Measurements from ENCODE around the gene NEK8. TPM values are rescaled to one million over a fixed set of nuclear protein-coding genes. Genes with fewer than 3 reads are reported as not detected.

Gene NEK8
- total RNA-seq, 2 experiments from 2014 or later: 3.6 to 3.9 TPM

DNA sequence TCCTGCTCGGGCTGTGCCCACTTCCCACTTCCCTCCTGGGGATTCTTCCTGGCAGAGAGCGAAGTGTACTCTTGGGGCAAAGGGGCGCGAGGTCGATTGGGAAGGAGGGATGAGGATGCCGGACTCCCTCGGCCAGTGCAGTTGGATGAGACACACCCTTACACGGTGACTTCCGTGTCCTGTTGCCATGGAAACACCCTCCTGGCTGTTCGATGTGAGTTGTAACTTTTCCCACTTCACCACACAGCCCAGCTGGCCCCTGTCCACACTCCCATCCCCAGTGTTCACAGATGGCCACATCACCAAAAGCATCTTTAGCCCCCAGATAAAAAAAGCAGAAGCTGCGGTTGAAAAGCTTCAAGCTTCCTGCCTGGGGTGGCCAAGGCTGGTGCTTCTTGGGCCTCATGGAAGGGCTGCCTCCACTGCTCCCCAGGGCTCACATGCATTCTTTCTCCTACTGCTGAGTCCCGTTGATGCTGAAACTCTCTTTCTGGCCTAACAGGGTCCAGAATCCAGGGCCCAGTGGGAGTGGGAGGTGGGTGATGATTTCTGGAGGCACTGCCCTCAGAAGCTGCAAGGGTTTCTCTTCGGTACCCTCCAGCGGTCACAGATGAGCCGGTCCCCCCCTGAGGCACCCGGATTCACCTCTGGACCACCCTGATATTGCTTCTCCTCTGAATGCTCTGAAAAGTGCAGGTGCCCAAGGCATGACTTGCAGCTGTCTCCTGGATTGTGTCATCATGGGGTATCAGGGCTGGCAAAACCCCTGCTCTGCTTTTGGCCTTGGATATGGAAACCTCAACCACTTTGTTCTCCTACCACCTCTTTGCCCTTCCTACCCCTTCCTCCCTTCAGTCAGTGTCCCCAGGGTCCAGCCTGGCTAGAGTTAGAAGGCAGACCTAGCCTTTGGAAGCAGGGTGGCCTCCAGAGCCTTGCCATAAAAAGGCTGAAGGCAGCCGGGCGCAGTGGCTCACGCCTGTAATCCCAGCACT, 13.1 kb downstream of the NEK8 start:
- ATAC-seq (no peak), DNase-seq (no peak)
- ChIA-PET CTCF (interaction anchor here (1.0 to 17.1 kb wide), 4 partner anchors 10 to 22 kb away, joined by 3 to 609 read pairs (median 20); partner anchors contain the start of genes NEK8 and TLCD1), POLR2A (interaction anchor here (1.0 to 20.7 kb wide), 2 partner anchors 11 to 17 kb away, joined by 4 to 480 read pairs; partner anchors contain the start of genes NEK8, RPL23A and TLCD1)
- peaks cover 39% of the 10 kb centered on the region for H3K4me1 Mint-ChIP-seq (ENCODE audit: low read depth)
- intact Hi-C loops (cut with micrococcal nuclease): no loop called here
- H3K36me3 Mint-ChIP-seq (ENCODE audit: low read depth): peaks cover 38% of the 10 kb centered on the region
- peak overlapping the region; percentile 9 for H3K27ac Mint-ChIP-seq
- peak overlapping the region; percentile 11 for H3K4me3 Mint-ChIP-seq
- TF ChIP-seq, protein P1, sequence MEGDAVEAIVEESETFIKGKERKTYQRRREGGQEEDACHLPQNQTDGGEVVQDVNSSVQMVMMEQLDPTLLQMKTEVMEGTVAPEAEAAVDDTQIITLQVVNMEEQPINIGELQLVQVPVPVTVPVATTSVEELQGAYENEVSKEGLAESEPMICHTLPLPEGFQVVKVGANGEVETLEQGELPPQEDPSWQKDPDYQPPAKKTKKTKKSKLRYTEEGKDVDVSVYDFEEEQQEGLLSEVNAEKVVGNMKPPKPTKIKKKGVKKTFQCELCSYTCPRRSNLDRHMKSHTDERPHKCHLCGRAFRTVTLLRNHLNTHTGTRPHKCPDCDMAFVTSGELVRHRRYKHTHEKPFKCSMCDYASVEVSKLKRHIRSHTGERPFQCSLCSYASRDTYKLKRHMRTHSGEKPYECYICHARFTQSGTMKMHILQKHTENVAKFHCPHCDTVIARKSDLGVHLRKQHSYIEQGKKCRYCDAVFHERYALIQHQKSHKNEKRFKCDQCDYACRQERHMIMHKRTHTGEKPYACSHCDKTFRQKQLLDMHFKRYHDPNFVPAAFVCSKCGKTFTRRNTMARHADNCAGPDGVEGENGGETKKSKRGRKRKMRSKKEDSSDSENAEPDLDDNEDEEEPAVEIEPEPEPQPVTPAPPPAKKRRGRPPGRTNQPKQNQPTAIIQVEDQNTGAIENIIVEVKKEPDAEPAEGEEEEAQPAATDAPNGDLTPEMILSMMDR (IDR thresholded peaks at IDR 0.05): no peak
- H3K9me3 Mint-ChIP-seq: peaks cover 2% of the 10 kb centered on the region
- no peaks in the 10 kb centered on the region for H3K27me3 Mint-ChIP-seq

- intact Hi-C loops (cut with micrococcal nuclease): no loop called here
- Mint-ChIP-seq H3K4me1 (ENCODE audit: low read depth) (peaks cover 43% of the 10 kb centered on the region), H3K27me3 (no peaks in the 10 kb centered on the region), H3K4me3 (peak within 1 kb of the TSS; percentile 91), H3K9me3 (peaks cover 2% of the 10 kb centered on the region), H3K27ac (peak within 1 kb of the TSS; percentile 90), H3K36me3 (ENCODE audit: low read depth) (peaks cover 46% of the 10 kb centered on the region)
- ChIA-PET POLR2A (interaction anchor here (0.9 to 20.7 kb wide), 4 partner anchors 9 to 33 kb away, joined by 3 to 480 read pairs (median 6); partner anchors contain the start of genes NEK8, RPL23A and TLCD1), CTCF (interaction anchor here (0.8 to 17.1 kb wide), 4 partner anchors 8 to 20 kb away, joined by 3 to 609 read pairs (median 20); partner anchors contain the start of genes NEK8 and TLCD1)
- DNase-seq (peak; percentile 90), ATAC-seq (peak; percentile 87)
- TF ChIP-seq, protein P1 (IDR thresholded peaks at IDR 0.05): no peak
These were observed 14.9 kb downstream of the NEK8 start, which contains the start of gene TRAF4 for GRCh38 chr17:28743243-28744103. Gene TRAF4, plus strand, starts transcription at chr17:28744011. Its CDS starts 102 bp downstream, at chr17:28744113.

DNA sequence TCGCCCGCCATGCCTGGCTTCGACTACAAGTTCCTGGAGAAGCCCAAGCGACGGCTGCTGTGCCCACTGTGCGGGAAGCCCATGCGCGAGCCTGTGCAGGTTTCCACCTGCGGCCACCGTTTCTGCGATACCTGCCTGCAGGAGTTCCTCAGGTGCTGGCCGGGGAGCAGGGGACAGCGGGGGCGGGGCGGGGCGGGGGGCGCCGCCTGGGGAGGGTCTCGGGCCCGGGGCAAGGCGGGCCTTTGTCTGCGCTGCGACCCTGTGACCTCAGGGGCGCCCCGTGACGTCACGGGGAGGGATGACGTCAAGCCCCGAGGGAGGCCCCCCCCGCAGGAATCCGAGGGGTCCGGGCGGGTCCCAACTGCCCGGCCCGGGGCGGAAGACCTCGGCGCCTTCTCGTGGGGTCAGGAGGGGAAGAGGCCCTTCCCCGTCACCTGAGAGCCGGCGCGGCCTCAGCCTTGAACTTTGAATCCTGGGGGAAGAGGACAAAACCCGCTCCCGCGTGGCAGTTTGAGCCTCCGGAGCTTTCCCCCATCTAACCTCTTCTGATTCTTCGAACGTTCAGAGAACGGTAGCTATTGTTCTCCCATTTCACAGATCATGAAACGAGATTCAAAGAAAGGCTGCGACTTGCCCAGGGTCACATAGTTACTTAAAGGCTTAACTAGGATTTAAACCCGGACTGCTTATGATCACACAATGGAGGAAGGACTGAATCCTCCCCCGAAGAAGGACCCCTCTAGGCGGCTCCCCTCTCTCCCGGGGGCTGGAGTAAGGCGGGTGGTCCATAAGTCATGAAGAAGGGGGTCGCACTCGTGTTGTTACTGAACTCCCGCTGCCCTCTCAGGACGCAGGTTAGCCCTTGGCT, 15.8 kb downstream of the NEK8 start:
- Mint-ChIP-seq H3K27ac (peak overlapping the region; percentile 90), H3K4me1 (ENCODE audit: low read depth) (peaks cover 42% of the 10 kb centered on the region), H3K9me3 (peaks cover 2% of the 10 kb centered on the region), H3K36me3 (ENCODE audit: low read depth) (peaks cover 48% of the 10 kb centered on the region), H3K4me3 (peak overlapping the region; percentile 91), H3K27me3 (no peaks in the 10 kb centered on the region)
- DNase-seq (peak; percentile 76), ATAC-seq (peak; percentile 32)
- TF ChIP-seq, protein P1 (IDR thresholded peaks at IDR 0.05): no peak
- intact Hi-C loops (cut with micrococcal nuclease): no loop called here
- ChIA-PET POLR2A (interaction anchor here (0.9 to 20.7 kb wide), 4 partner anchors 13 to 33 kb away, joined by 3 to 480 read pairs (median 7); partner anchors contain the start of genes NEK8, RPL23A and TLCD1), CTCF (interaction anchor here (1.0 to 17.1 kb wide), 4 partner anchors 9 to 209 kb away, joined by 3 to 609 read pairs (median 20); partner anchors contain the start of genes NEK8 and TLCD1)
